Activated CD8-positive, alpha-beta memory T cell treated with anti-CD3 and anti-CD28 coated beads for 24 hours (primary cell): ENCODE results near the gene RGMA.

ENCODE experiments used
- DNase-seq: peaks from one replicate; pipeline ENCODE4 v3.0.0-alpha.2; 2020

RGMA gene

GRCh38 chr15:93001156-93001555 lies 87.9 kb downstream of the RGMA start:
- DNase-seq: no peak

DNA sequence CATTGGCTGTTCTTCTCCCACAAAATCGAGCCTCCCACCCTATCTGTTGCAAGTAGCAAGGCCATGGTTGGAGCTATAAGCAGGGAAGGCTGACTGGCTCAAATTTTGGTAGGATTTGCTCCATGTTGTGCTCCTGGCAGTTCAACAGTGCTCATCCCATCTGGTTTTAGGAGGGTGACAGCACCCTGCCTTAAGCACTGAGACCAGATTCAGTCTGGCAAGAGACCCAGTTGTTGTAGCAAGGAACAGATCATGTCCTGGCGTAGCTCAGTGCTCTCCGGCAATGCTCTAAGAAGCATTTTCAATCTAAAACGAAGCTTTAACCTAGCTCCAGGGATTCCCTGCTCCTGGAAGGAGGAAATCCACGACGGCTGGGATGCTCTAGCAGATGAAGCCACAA lies 91.2 kb downstream of the RGMA start:
- no peak for DNase-seq

DNA sequence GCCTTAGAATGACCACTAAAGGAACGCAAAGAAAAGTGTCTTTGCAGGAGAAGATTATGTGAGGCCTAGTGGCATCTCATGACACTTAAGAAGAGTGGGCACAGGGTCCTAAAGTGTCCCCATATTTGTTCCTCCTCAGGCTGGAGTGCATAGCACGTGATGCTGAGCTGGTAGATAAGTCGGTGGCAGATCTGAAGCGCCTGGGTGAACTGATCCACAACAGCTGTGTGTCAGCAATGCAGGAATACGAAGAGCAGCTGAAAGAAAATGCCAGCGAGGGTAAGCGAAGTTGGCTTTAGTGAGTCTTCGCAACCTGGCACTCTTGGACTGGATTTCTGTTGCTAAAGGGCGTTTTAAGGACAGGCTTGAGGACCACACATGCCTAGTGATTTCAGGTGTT lies 96.3 kb downstream of the RGMA start:
- no peak for DNase-seq

DNA sequence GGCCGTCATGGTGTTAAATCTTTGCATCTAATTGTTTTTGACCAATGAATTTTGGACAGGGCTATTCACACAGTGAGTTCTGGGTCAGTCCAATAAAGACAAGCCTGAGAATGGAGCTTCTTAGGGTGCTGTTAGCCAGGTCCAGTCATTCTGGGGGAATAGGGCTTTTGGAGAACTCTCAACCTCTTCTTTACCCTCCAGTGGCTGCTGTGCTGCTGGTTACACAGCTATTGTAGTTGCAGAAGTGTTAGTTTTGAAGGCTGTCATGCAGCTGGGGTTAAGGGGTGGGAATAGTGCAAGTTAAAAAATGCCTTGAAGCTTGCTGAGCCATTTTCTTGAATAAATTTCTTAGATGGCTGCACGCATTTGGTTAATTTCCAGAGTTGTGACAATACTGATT lies 99.0 kb downstream of the RGMA start:
- DNase-seq: no peak

DNA sequence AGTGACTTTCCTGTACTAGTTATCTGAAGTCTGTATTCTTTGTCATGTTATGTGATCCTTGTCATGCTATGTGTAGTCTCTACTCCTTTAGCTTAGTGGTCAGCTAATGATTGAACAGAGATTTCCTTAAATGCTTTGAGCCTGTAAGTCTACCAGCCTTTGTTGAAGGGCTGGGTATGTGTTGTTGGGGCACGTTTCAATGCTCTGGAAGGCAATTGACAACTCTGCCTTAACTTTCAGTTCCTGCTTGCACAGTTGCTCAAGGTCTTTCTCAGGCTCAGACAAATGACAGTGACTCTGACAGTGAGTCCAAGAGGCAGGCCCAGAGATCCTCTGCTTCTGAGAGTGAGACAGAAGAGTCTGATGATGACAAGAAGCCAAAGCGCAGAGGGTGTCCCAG lies 99.5 kb downstream of the RGMA start:
- DNase-seq: no peak
